ENCODE measurements around the gene CCDC38.

The CCDC38 gene

DNA sequence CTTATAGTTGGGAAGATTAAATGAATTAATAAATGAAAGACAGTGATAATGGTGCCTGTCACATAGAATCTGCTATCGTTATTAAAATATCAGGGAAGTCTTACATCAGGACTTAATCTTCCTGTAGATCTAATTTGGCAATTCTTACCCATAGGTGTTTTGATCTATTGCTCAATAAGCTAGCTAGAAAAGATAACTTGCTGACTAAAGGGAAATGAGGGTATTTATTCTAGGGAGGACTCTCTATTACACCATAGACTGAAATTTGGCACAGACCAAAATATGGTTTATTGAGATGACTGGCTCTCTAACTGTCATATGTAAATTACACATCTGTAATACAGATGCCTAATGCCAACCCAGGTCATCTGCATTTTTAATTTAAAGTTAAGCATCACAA is 42.3 kb upstream of the CCDC38 start:
- no peak for DNase-seq (ENCODE audit: low spot score)
- TF ChIP-seq CTCF (IDR thresholded peaks at IDR 0.05; ENCODE audit: extremely low read depth, insufficient read depth, missing control alignments) = no peak
- in situ Hi-C loops (cut with MboI; ENCODE audit: low pct_unique_long_range_greater_than_20kb, low sequenced_read_pairs, unreplicated experiment) = no loop called here

- DNase-seq (ENCODE audit: low spot score) = no peak
- TF ChIP-seq CTCF (IDR thresholded peaks at IDR 0.05; ENCODE audit: extremely low read depth, insufficient read depth, missing control alignments) = no peak
- in situ Hi-C loops (cut with MboI; ENCODE audit: low pct_unique_long_range_greater_than_20kb, low sequenced_read_pairs, unreplicated experiment) = no loop called here
Observed at GRCh38 chr12:95982602-95983001, 40.2 kb upstream of the CCDC38 start.

- DNase-seq (ENCODE audit: low spot score) = no peak
- no peak for TF ChIP-seq CTCF (IDR thresholded peaks at IDR 0.05; ENCODE audit: extremely low read depth, insufficient read depth, missing control alignments)
- in situ Hi-C loops (cut with MboI; ENCODE audit: low pct_unique_long_range_greater_than_20kb, low sequenced_read_pairs, unreplicated experiment) = no loop called here
Observed at GRCh38 chr12:95980437-95980836, 38.0 kb upstream of the CCDC38 start.

DNA sequence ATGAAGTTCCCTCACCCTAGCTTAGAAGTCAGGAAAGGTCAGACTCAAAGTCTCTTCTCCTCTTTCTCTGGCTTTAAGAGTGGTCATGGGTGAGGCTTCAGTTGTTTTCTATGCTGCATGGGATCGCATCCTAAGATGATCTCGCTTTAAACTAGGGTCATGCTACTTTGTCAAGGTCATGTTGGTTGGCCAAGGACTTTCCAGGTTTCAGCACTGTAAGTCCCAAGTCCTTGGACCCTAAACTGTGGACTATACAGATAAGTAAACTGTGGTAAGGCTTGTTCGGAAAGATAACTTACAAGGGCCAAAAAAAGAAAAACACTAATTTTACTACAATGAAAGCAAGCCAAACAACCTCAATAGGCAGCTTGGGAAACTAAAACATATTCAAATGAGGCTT is 36.4 kb upstream of the CCDC38 start:
- no peak for TF ChIP-seq CTCF (IDR thresholded peaks at IDR 0.05; ENCODE audit: extremely low read depth, insufficient read depth, missing control alignments)
- no peak for DNase-seq (ENCODE audit: low spot score)
- in situ Hi-C loops (cut with MboI; ENCODE audit: low pct_unique_long_range_greater_than_20kb, low sequenced_read_pairs, unreplicated experiment) = no loop called here

DNA sequence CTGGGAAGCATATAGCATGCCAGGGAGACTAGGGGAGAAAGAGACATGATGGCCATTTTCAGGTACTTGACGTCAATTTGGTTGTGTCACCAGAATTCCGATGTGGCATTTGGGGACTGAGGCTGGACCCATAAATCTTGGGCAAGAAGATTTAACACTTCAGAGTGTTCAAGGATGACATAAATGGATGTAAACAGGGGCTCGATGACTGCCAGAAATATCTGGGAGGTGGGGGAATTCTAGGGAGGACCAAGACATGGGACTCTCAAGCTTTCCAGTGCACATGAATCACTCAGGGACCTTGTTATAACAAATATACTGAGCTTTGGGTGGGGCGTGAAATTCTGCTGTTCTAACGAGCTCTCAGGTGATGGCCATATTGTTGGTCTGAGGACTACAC is 35.9 kb upstream of the CCDC38 start:
- in situ Hi-C loops (cut with MboI; ENCODE audit: low pct_unique_long_range_greater_than_20kb, low sequenced_read_pairs, unreplicated experiment) = no loop called here
- DNase-seq (ENCODE audit: low spot score) = no peak
- no peak for TF ChIP-seq CTCF (IDR thresholded peaks at IDR 0.05; ENCODE audit: extremely low read depth, insufficient read depth, missing control alignments)

DNA sequence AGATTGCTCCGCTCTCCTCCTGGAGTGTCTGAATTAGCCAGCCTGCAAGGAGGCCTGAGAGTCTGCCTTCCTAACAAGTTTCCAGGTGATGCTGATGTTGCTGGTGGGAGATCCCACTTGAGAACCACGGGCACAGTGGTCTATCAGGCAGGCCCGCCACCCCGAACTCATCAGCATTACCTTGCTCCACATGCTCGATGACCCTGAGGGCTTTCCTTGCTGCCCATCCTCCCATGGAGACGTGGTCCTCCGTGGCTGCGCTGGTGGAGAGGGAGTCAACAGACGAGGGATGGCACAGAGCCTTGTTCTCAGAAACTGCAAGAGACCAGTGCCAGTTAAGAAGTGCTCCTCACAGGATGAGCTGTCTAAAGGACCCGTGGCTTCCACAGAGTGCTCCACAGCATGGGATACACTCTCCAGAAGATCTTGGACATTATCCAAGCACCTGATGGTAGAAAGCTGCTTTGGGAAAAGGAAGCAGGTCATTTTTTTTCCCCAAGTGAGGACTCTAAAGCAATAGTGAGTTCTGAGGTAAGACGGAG is 35.4 kb upstream of the CCDC38 start:
- DNase-seq (ENCODE audit: low spot score) = no peak
- in situ Hi-C loops (cut with MboI; ENCODE audit: low pct_unique_long_range_greater_than_20kb, low sequenced_read_pairs, unreplicated experiment) = no loop called here
- TF ChIP-seq CTCF (IDR thresholded peaks at IDR 0.05; ENCODE audit: extremely low read depth, insufficient read depth, missing control alignments) = no peak

DNA sequence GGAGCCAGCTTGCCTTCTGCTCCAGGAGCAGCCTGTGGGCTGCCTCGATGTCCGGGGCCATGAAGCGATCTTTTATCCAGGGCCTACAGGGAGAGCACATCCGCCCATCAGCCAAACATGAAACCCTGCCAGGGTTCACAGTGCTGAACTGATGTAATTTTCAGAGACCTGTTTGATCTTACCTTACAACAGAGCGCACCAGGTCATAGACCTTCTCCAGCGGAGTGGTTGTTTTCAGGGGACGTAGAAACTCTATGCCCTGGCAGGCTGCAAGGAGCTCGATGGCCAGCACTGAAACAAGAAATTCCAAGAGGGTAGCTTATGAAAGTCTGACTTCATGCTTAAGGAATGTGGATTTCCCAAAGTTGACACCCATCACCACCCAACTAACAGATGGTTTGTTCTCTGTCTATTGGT is 34.0 kb upstream of the CCDC38 start:
- no peak for TF ChIP-seq CTCF (IDR thresholded peaks at IDR 0.05; ENCODE audit: extremely low read depth, insufficient read depth, missing control alignments)
- in situ Hi-C loops (cut with MboI; ENCODE audit: low pct_unique_long_range_greater_than_20kb, low sequenced_read_pairs, unreplicated experiment) = no loop called here

More for the DNA sequence above, 34.0 kb upstream of the CCDC38 start:
- no peak for DNase-seq (ENCODE audit: low spot score)
